ENCODE measurements around the gene TTC12. TPM values are rescaled to one million over a fixed set of nuclear protein-coding genes. Genes with fewer than 3 reads are reported as not detected.
A peak's percentile ranks its signal among the peaks of the same experiment; 100 is the strongest.

The TTC12 gene
- total RNA-seq, 1 donor from 2014 or later, result 29.1 TPM

GRCh38 chr11:113313601-113314000, 782 bp upstream of the TTC12 start:
- no peak for DNase-seq (ENCODE audit: low spot score)
- intact Hi-C loops (cut with DNase I), result no loop called here
- no peak for ATAC-seq

GRCh38 chr11:113314065-113314388, 356 bp upstream of the TTC12 start:
- intact Hi-C loops (cut with DNase I), result no loop called here
- DNase-seq (ENCODE audit: low spot score) (no peak), ATAC-seq (no peak)

GRCh38 chr11:113315811-113316210, 1.4 kb downstream of the TTC12 start:
- intact Hi-C loops (cut with DNase I), result no loop called here
- no peak for ATAC-seq
- DNase-seq (ENCODE audit: low spot score), result no peak

GRCh38 chr11:113316256-113316655, 1.9 kb downstream of the TTC12 start:
- DNase-seq (ENCODE audit: low spot score) (no peak), ATAC-seq (no peak)
- intact Hi-C loops (cut with DNase I), result no loop called here

- ATAC-seq (no peak), DNase-seq (ENCODE audit: low spot score) (no peak)
- intact Hi-C loops (cut with DNase I), result no loop called here
Measured at GRCh38 chr11:113317339-113317738, 3.0 kb downstream of the TTC12 start.

GRCh38 chr11:113319085-113319484, 4.7 kb downstream of the TTC12 start:
- ATAC-seq, result no peak
- intact Hi-C loops (cut with DNase I), result no loop called here

GRCh38 chr11:113322158-113322557, 7.8 kb downstream of the TTC12 start:
- ATAC-seq (no peak), DNase-seq (ENCODE audit: low spot score) (no peak)
- intact Hi-C loops (cut with DNase I), result no loop called here

More at GRCh38 chr11:113319085-113319484, 4.7 kb downstream of the TTC12 start:
- DNase-seq (ENCODE audit: low spot score), result no peak

- intact Hi-C loops (cut with DNase I), result no loop called here
- ATAC-seq (no peak), DNase-seq (ENCODE audit: low spot score) (no peak)
Measured at GRCh38 chr11:113324250-113324649, 9.9 kb downstream of the TTC12 start.

GRCh38 chr11:113329725-113330124, 15.3 kb downstream of the TTC12 start:
- intact Hi-C loops (cut with DNase I), result no loop called here
- DNase-seq (ENCODE audit: low spot score) (no peak), ATAC-seq (no peak)

- intact Hi-C loops (cut with DNase I), result no loop called here
- DNase-seq (ENCODE audit: low spot score) (no peak), ATAC-seq (no peak)
Measured at GRCh38 chr11:113331441-113331840, 17.1 kb downstream of the TTC12 start.

GRCh38 chr11:113332023-113332422, 17.6 kb downstream of the TTC12 start:
- intact Hi-C loops (cut with DNase I), result no loop called here
- peak; percentile 92 for ATAC-seq
- DNase-seq (ENCODE audit: low spot score), result no peak

GRCh38 chr11:113332638-113333329, 18.4 kb downstream of the TTC12 start:
- DNase-seq (ENCODE audit: low spot score), result no peak
- intact Hi-C loops (cut with DNase I), result no loop called here
- ATAC-seq, result no peak

GRCh38 chr11:113334183-113334582, 19.8 kb downstream of the TTC12 start:
- no peak for DNase-seq (ENCODE audit: low spot score)
- no peak for ATAC-seq
- intact Hi-C loops (cut with DNase I), result no loop called here

- intact Hi-C loops (cut with DNase I), result loop anchor here (5.0 kb wide), 1 partner anchor 719 kb away; the partner anchor contains the start of gene ZBTB16
- ATAC-seq, result no peak
- DNase-seq (ENCODE audit: low spot score), result no peak
Measured at GRCh38 chr11:113338730-113339129, 24.3 kb downstream of the TTC12 start.

GRCh38 chr11:113339929-113340589, 25.7 kb downstream of the TTC12 start:
- ATAC-seq (no peak), DNase-seq (ENCODE audit: low spot score) (no peak)
- intact Hi-C loops (cut with DNase I), result loop anchor here (5.0 kb wide), 1 partner anchor 717 kb away; the partner anchor contains the start of gene ZBTB16

- no peak for ATAC-seq
- intact Hi-C loops (cut with DNase I), result no loop called here
- no peak for DNase-seq (ENCODE audit: low spot score)
Measured at GRCh38 chr11:113341388-113342165, 27.2 kb downstream of the TTC12 start.

- no peak for DNase-seq (ENCODE audit: low spot score)
- ATAC-seq, result no peak
- intact Hi-C loops (cut with DNase I), result loop anchor here (2.0 kb wide), 1 partner anchor 29 kb away; no protein-coding TSS in a partner anchor
Measured at GRCh38 chr11:113345978-113346377, 31.6 kb downstream of the TTC12 start.

- DNase-seq (ENCODE audit: low spot score) (no peak), ATAC-seq (no peak)
- intact Hi-C loops (cut with DNase I), result no loop called here
Measured at GRCh38 chr11:113349528-113349927, 35.1 kb downstream of the TTC12 start.

- ATAC-seq (no peak), DNase-seq (ENCODE audit: low spot score) (no peak)
- intact Hi-C loops (cut with DNase I), result no loop called here
Measured at GRCh38 chr11:113350336-113351067, 36.1 kb downstream of the TTC12 start.

All from sciatic nerve (tissue), 2 donors.